Loucy (cell line): ENCODE measurements around the gene DCST1.

ENCODE experiments used
- CTCF ChIP-seq: fragments of 200-600 bp; sonication (generic); conservative IDR thresholded peaks from 2 replicates; pipeline ENCODE4 v1.5.1; 2014; ENCODE audit warnings: mild to moderate bottlenecking, antibody characterized with exemption, low read length
- EZH2phosphoT487 ChIP-seq: fragments of 200-600 bp; IDR thresholded peaks from 2 replicates; pipeline ENCODE4 v1.6.1; 2018; ENCODE audit warnings: antibody characterized with exemption, mild to moderate bottlenecking, moderate library complexity, borderline replicate concordance

GRCh38 chr1:155077758-155078445 lies 44.3 kb downstream of the DCST1 start:
- TF ChIP-seq CTCF (no peak), EZH2phosphoT487 (no peak)
